ENCODE results near the gene IL1RAPL1.

GRCh38 chrX:29553542-29553941 is 966.3 kb downstream of the IL1RAPL1 start:
- no peak for TF ChIP-seq EZH2 (IDR thresholded peaks at IDR 0.05; ENCODE audit: borderline replicate concordance, low read depth, low read length)
- no peak for TF ChIP-seq RFX5 (IDR thresholded peaks at IDR 0.05; ENCODE audit: low read depth, low read length)
- TF ChIP-seq ZNF165 (CRISPR knock-in tag; IDR thresholded peaks at IDR 0.05; ENCODE audit: borderline replicate concordance) = no peak
- TF ChIP-seq E2F8 (IDR thresholded peaks at IDR 0.05; ENCODE audit: low read depth, partially characterized antibody) = no peak
- TF ChIP-seq NR4A1 (CRISPR knock-in tag; IDR thresholded peaks at IDR 0.05) = no peak
- no peak for TF ChIP-seq NR4A1 (tag; IDR thresholded peaks at IDR 0.05)
- no peak for TF ChIP-seq CBX1 (IDR thresholded peaks at IDR 0.05; ENCODE audit: low read depth)
- no peak for TF ChIP-seq TGIF2 (CRISPR knock-in tag; IDR thresholded peaks at IDR 0.05)
- no peak for TF ChIP-seq TBL1XR1 (IDR thresholded peaks at IDR 0.05; ENCODE audit: low read length in 2 of 2)
- no peak for TF ChIP-seq BRF1 (IDR thresholded peaks at IDR 0.05; ENCODE audit: borderline replicate concordance, extremely low read depth, insufficient read length)
- no peak for TF ChIP-seq SAFB2 (IDR thresholded peaks at IDR 0.05; ENCODE audit: borderline replicate concordance, low read depth, low read length, severe bottlenecking)
- TF ChIP-seq MAX (CRISPR knock-in tag; IDR thresholded peaks at IDR 0.05) = no peak

Data from K562 (cell line).